T-helper 22 cell (primary cell): ENCODE measurements around the gene RIMS4.
"Not testable (repeated sequence)": the region's sequence is repeated elsewhere in the genome, so short reads cannot be mapped to it uniquely, and the experiment has no call there.

Experiments
- DNase-seq: peaks from one replicate; pipeline ENCODE4 v3.0.0-alpha.2; 2020; ENCODE audit warnings: low read depth

The RIMS4 gene

GRCh38 chr20:44795836-44796235 lies 14.5 kb downstream of the RIMS4 start:
- no peak for DNase-seq

GRCh38 chr20:44792796-44793195 lies 17.6 kb downstream of the RIMS4 start:
- no peak for DNase-seq

GRCh38 chr20:44790638-44791393 lies 19.5 kb downstream of the RIMS4 start:
- no peak for DNase-seq

GRCh38 chr20:44788706-44789456 lies 21.5 kb downstream of the RIMS4 start:
- no peak for DNase-seq

- no peak for DNase-seq
These were observed 23.0 kb downstream of the RIMS4 start for GRCh38 chr20:44787299-44787698.

GRCh38 chr20:44785768-44786167 lies 24.6 kb downstream of the RIMS4 start:
- no peak for DNase-seq

GRCh38 chr20:44784688-44785087 lies 25.7 kb downstream of the RIMS4 start:
- DNase-seq = no peak

- DNase-seq = no peak
These were observed 28.6 kb downstream of the RIMS4 start for GRCh38 chr20:44781791-44782190.

- DNase-seq = no peak
These were observed 29.2 kb downstream of the RIMS4 start for GRCh38 chr20:44781118-44781517.

- no peak for DNase-seq
These were observed 30.1 kb downstream of the RIMS4 start for GRCh38 chr20:44780226-44780625.

GRCh38 chr20:44776980-44777379 lies 33.4 kb downstream of the RIMS4 start:
- DNase-seq = no peak

GRCh38 chr20:44773070-44773829 lies 37.1 kb downstream of the RIMS4 start:
- DNase-seq = no peak

GRCh38 chr20:44772636-44773035 lies 37.7 kb downstream of the RIMS4 start:
- no peak for DNase-seq

GRCh38 chr20:44771172-44771535 lies 39.2 kb downstream of the RIMS4 start:
- DNase-seq = no peak

- DNase-seq = no peak
These were observed 39.7 kb downstream of the RIMS4 start for GRCh38 chr20:44770484-44771171.

GRCh38 chr20:44769481-44769863 lies 40.9 kb downstream of the RIMS4 start:
- DNase-seq = no peak

- no peak for DNase-seq
These were observed 41.4 kb downstream of the RIMS4 start for GRCh38 chr20:44768854-44769480.

GRCh38 chr20:44768256-44768655 lies 42.1 kb downstream of the RIMS4 start:
- no peak for DNase-seq

- no peak for DNase-seq
These were observed 44.5 kb downstream of the RIMS4 start for GRCh38 chr20:44765701-44766347.

GRCh38 chr20:44765091-44765490 lies 45.3 kb downstream of the RIMS4 start:
- no peak for DNase-seq

GRCh38 chr20:44763798-44764197 lies 46.5 kb downstream of the RIMS4 start:
- DNase-seq = not testable (repeated sequence)
